GM18907 (cell line): ENCODE results near the gene LBHD1.
"Not testable (repeated sequence)": the region's sequence is repeated elsewhere in the genome, so short reads cannot be mapped to it uniquely, and the experiment has no call there.

Source experiments
- ATAC-seq: cut with Tn5 transposase; IDR thresholded peaks from one replicate; pipeline ENCODE4 v1.9.1; 2021; ENCODE audit warnings: mild to moderate bottlenecking, moderate library complexity; ENCODE audit not compliant: unreplicated experiment

LBHD1 gene

GRCh38 chr11:62665075-62665598 is 6.9 kb downstream of the LBHD1 start, which contains the start of the genes C11orf98 and CSKMT:
Gene C11orf98, minus strand, starts transcription at chr11:62665210. Its CDS starts 41 bp downstream, at chr11:62665169.
Gene CSKMT, plus strand, starts transcription at chr11:62665312. Its CDS starts 568 bp downstream, at chr11:62665880.
- ATAC-seq = peak; percentile 85

- peak; percentile 41 for ATAC-seq
Measured at GRCh38 chr11:62664405-62665074, 7.5 kb downstream of the LBHD1 start.

GRCh38 chr11:62656796-62657429 is 15.2 kb downstream of the LBHD1 start:
- ATAC-seq = no peak

GRCh38 chr11:62654297-62654696 is 17.8 kb downstream of the LBHD1 start:
- no peak for ATAC-seq

- ATAC-seq = peak; percentile 15
Measured at GRCh38 chr11:62652161-62653006, 19.7 kb downstream of the LBHD1 start.

GRCh38 chr11:62650283-62650682 is 21.8 kb downstream of the LBHD1 start:
- ATAC-seq = not testable (repeated sequence)

- no peak for ATAC-seq
Measured at GRCh38 chr11:62649486-62649885, 22.6 kb downstream of the LBHD1 start.

GRCh38 chr11:62648967-62649364 is 23.1 kb downstream of the LBHD1 start:
- no peak for ATAC-seq

GRCh38 chr11:62648185-62648966 is 23.7 kb downstream of the LBHD1 start:
- no peak for ATAC-seq

GRCh38 chr11:62647609-62648005 is 24.5 kb downstream of the LBHD1 start:
- no peak for ATAC-seq

GRCh38 chr11:62646825-62647608 is 25.1 kb downstream of the LBHD1 start:
- ATAC-seq = peak; percentile 1

GRCh38 chr11:62645946-62646824 is 25.9 kb downstream of the LBHD1 start, which contains the start of gene GANAB:
Gene GANAB, minus strand, starts transcription at chr11:62646613. Its CDS starts 14 bp downstream, at chr11:62646599.
- peak; percentile 87 for ATAC-seq

- ATAC-seq = no peak
Measured at GRCh38 chr11:62645671-62645945, 26.5 kb downstream of the LBHD1 start.

GRCh38 chr11:62644220-62644619 is 27.8 kb downstream of the LBHD1 start:
- ATAC-seq = no peak

GRCh38 chr11:62632492-62632891 is 39.6 kb downstream of the LBHD1 start:
- no peak for ATAC-seq

- ATAC-seq = no peak
Measured at GRCh38 chr11:62627713-62628112, 44.4 kb downstream of the LBHD1 start.

GRCh38 chr11:62622476-62623089 is 49.5 kb downstream of the LBHD1 start:
- no peak for ATAC-seq
